ENCODE measurements around the gene SEMA6B. TPM values are rescaled to one million over a fixed set of nuclear protein-coding genes. Genes with fewer than 3 reads are reported as not detected.

The SEMA6B gene
- total and polyA plus RNA-seq, 2 donors (not counting 3 experiments of a cell fraction or from before 2014, with no cell fraction given), result 97.8 to 176 TPM

DNA sequence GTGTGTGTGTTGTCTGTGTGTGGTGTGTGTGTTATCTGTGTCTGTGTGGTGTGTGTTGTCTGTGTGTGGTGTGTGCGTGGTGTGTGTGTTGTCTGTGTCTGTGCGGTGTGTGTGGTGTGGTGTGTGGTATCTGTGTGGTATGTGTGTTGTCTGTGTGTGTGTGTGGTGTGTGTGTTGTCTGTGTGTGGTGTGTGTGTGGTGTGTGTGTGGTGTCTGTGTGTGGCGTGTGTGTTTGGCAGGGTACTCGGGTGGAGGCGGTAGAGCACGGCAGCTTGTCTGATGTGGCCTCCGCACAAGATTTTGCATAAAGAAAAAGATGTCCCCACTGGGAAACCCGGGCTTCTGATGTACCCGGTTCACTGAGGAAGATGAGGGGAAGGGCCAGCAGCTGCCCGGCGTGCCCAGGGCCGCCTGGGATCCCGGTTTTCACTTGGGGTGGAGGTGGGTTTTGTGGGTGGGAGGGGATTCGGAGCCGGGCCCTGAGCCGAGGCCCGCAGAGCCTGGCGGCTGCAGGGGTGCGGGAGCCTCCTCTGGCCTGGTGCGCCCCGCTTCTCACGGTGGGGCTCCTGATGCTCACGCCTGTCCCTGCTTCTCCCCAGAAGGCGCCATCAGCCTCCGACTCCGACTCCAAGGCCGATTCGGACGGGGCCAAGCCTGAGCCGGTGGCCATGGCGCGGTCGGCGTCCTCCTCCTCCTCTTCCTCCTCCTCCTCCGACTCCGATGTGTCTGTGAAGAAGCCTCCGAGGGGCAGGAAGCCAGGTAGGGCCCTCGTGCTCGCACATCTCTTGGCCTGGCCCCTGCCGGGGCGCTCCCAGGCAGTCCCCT is 66.2 kb downstream of the SEMA6B start:
- Histone ChIP-seq H3K9me1 (replicated peaks; ENCODE audit: control insufficient read depth, extremely low read depth, insufficient read depth, low read length) (no peaks in the 10 kb centered on the region), H3K27me3 (ENCODE audit: control insufficient read depth in 2 of 2, insufficient read depth in 2 of 2, low read length in 2 of 2) (no peaks in the 10 kb centered on the region), H4K20me1 (replicated peaks; ENCODE audit: control insufficient read depth, extremely low read depth, insufficient read depth, low read length) (no peaks in the 10 kb centered on the region), H3K36me3 (ENCODE audit: control insufficient read depth in 2 of 2, extremely low read depth in 1 of 2, insufficient read depth in 2 of 2, low read length in 2 of 2) (peaks cover 2 to 51% of the 10 kb centered on the region in 2 experiments), H3K79me2 (ENCODE audit: control insufficient read depth, insufficient read depth, low read length) (no peaks in the 10 kb centered on the region), H3K9me3 (replicated peaks; ENCODE audit: control insufficient read depth, insufficient read depth, low read length) (no peaks in the 10 kb centered on the region), H3K27ac (ENCODE audit: insufficient read depth, low read depth, low read length) (no peak overlapping the region), H3K4me1 (ENCODE audit: control insufficient read depth, extremely low read depth, insufficient read depth, low read length) (no peaks in the 10 kb centered on the region), H3K4me2 (ENCODE audit: insufficient read depth, low read length) (no peak overlapping the region), H2AFZ (ENCODE audit: low read depth, low read length) (no peak overlapping the region), H3K4me3 (replicated peaks in 1 of 3; ENCODE audit: insufficient read depth in 1 of 3, low read depth in 1 of 3, low read length in 3 of 3) (no peak overlapping the region), H3K9ac (replicated peaks; ENCODE audit: extremely low read depth, insufficient read depth, low read length) (no peak overlapping the region)
- DNase-seq (ENCODE audit: low read depth, low spot score) (no peak), FAIRE-seq (no peak)
- dilution Hi-C loops (cut with MboI; ENCODE audit: extremely low pct_ligation_motif_present, low sequenced_read_pairs) (no loop called here), intact Hi-C loops (cut with micrococcal nuclease) (no loop called here)
- CTCF ChIA-PET, result interaction anchor here (0.7 kb wide), 1 partner anchor 226 kb away, joined by 3 read pairs; no protein-coding TSS in a partner anchor
- POLR2A ChIA-PET, result no interaction called here
- BruUV-seq (replicated peaks), result no TSS peak
- TF ChIP-seq JUN (IDR thresholded peaks at IDR 0.05; ENCODE audit: borderline replicate concordance, insufficient read depth, insufficient read length, low read depth) (no peak), EZH2 (IDR thresholded peaks at IDR 0.05; ENCODE audit: borderline replicate concordance, low read depth, low read length, severe bottlenecking) (no peak), GATA2 (IDR thresholded peaks at IDR 0.05; ENCODE audit: insufficient read depth, insufficient read length, low read depth, low read length) (no peak), FOS (IDR thresholded peaks at IDR 0.05; ENCODE audit: borderline replicate concordance, insufficient read depth, low read length) (no peak), MYC (IDR thresholded peaks at IDR 0.05; ENCODE audit: low read depth, low read length) (no peak), POLR2A (IDR thresholded peaks at IDR 0.05; ENCODE audit: low read depth, low read length) (no peak), POLR2AphosphoS5 (IDR thresholded peaks at IDR 0.05; ENCODE audit: insufficient read depth, low read depth, low read length) (no peak)
- TF ChIP-seq, protein P1, sequence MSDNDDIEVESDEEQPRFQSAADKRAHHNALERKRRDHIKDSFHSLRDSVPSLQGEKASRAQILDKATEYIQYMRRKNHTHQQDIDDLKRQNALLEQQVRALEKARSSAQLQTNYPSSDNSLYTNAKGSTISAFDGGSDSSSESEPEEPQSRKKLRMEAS (IDR thresholded peaks at IDR 0.05; ENCODE audit: insufficient read depth, insufficient read length), result no peak
- TF ChIP-seq, protein P2, sequence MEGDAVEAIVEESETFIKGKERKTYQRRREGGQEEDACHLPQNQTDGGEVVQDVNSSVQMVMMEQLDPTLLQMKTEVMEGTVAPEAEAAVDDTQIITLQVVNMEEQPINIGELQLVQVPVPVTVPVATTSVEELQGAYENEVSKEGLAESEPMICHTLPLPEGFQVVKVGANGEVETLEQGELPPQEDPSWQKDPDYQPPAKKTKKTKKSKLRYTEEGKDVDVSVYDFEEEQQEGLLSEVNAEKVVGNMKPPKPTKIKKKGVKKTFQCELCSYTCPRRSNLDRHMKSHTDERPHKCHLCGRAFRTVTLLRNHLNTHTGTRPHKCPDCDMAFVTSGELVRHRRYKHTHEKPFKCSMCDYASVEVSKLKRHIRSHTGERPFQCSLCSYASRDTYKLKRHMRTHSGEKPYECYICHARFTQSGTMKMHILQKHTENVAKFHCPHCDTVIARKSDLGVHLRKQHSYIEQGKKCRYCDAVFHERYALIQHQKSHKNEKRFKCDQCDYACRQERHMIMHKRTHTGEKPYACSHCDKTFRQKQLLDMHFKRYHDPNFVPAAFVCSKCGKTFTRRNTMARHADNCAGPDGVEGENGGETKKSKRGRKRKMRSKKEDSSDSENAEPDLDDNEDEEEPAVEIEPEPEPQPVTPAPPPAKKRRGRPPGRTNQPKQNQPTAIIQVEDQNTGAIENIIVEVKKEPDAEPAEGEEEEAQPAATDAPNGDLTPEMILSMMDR (IDR thresholded peaks at IDR 0.05; ENCODE audit: extremely low read depth in 1 of 2, insufficient read depth in 1 of 2, low read depth in 1 of 2, low read length in 2 of 2), result no peak

Other genes starting within 250 kb of the SEMA6B start
- 11.8 and 12.2 TPM in 2 replicates for gene STAP2, start 220.9 kb downstream of the SEMA6B start, total RNA-seq
- gene STAP2, start 220.9 kb downstream of the SEMA6B start, polyA plus RNA-seq, result 21.7 and 21.8 TPM in 2 replicates
- 21.1 and 22.1 TPM in 2 replicates for gene MPND, start 216.1 kb downstream of the SEMA6B start, total RNA-seq
- 13.8 and 14.8 TPM in 2 replicates for gene MPND, start 216.1 kb downstream of the SEMA6B start, polyA plus RNA-seq
- 143 and 153 TPM in 2 replicates for gene SH3GL1, start 159.1 kb downstream of the SEMA6B start, total RNA-seq
- 145 and 191 TPM in 2 replicates for gene SH3GL1, start 159.1 kb downstream of the SEMA6B start, polyA plus RNA-seq
- 44.5 and 47.8 TPM in 2 replicates for gene CHAF1A, start 157.0 kb downstream of the SEMA6B start, total RNA-seq
- 19.5 and 32.1 TPM in 2 replicates for gene CHAF1A, start 157.0 kb downstream of the SEMA6B start, polyA plus RNA-seq
- gene UBXN6, start 101.9 kb downstream of the SEMA6B start, total RNA-seq, result 78.5 and 84.5 TPM in 2 replicates
- 93.7 and 171 TPM in 2 replicates for gene UBXN6, start 101.9 kb downstream of the SEMA6B start, polyA plus RNA-seq
- 79.6 and 89.9 TPM in 2 replicates for gene HDGFL2, start 87.4 kb downstream of the SEMA6B start, total RNA-seq
- gene HDGFL2, start 87.4 kb downstream of the SEMA6B start, polyA plus RNA-seq, result 27.2 and 39.1 TPM in 2 replicates
- gene PLIN4, start 41.2 kb downstream of the SEMA6B start, total RNA-seq, result not detected in 2 replicates
- 0.01 TPM in 1 of 2 replicates, not detected in the other for gene PLIN4, start 41.2 kb downstream of the SEMA6B start, polyA plus RNA-seq
- gene PLIN5, start 24.5 kb downstream of the SEMA6B start, total RNA-seq, result 0.24 TPM in 1 of 2 replicates, not detected in the other
- gene PLIN5, start 24.5 kb downstream of the SEMA6B start, polyA plus RNA-seq, result 0.17 and 0.24 TPM in 2 replicates
- 0.31 and 0.42 TPM in 2 replicates for gene LRG1, start 19.6 kb downstream of the SEMA6B start, total RNA-seq
- 0.21 and 0.24 TPM in 2 replicates for gene LRG1, start 19.6 kb downstream of the SEMA6B start, polyA plus RNA-seq
- gene TNFAIP8L1, start 79.8 kb upstream of the SEMA6B start, total RNA-seq, result 53.7 and 56.1 TPM in 2 replicates
- 40.0 and 44.8 TPM in 2 replicates for gene TNFAIP8L1, start 79.8 kb upstream of the SEMA6B start, polyA plus RNA-seq
- gene MYDGF, start 110.7 kb upstream of the SEMA6B start, total RNA-seq, result 187 and 191 TPM in 2 replicates
- 337 and 358 TPM in 2 replicates for gene MYDGF, start 110.7 kb upstream of the SEMA6B start, polyA plus RNA-seq
- gene DPP9, start 164.2 kb upstream of the SEMA6B start, total RNA-seq, result 87.6 and 98.0 TPM in 2 replicates
- gene DPP9, start 164.2 kb upstream of the SEMA6B start, polyA plus RNA-seq, result 31.5 and 38.3 TPM in 2 replicates
- gene FEM1A, start 232.1 kb upstream of the SEMA6B start, total RNA-seq, result 11.4 TPM in 2 replicates
- gene FEM1A, start 232.1 kb upstream of the SEMA6B start, polyA plus RNA-seq, result 5.1 and 5.9 TPM in 2 replicates

All from endothelial cell of umbilical vein (primary cell).